ENCODE results near the gene UTP3.
"Not testable (repeated sequence)": the region's sequence is repeated elsewhere in the genome, so short reads cannot be mapped to it uniquely, and the experiment has no call there.

The UTP3 gene

GRCh38 chr4:70726515-70726914, 38.2 kb downstream of the UTP3 start:
- H3K9ac ChIP-seq (ENCODE audit: low read depth, low read length); H3K27me3 ChIP-seq (ENCODE audit: control insufficient read depth, insufficient read depth, low read length); H3K4me3 ChIP-seq (ENCODE audit: low read depth, low read length); H3K9me3 ChIP-seq (ENCODE audit: control insufficient read depth, insufficient read depth, low read length); H3K36me3 ChIP-seq (ENCODE audit: control insufficient read depth, insufficient read depth, low read length): not testable (repeated sequence)
- peaks cover 13% of the 10 kb centered on the region for H3K4me1 ChIP-seq (ENCODE audit: control insufficient read depth, insufficient read depth, low read length)

GRCh38 chr4:70728091-70728490, 39.8 kb downstream of the UTP3 start:
- Histone ChIP-seq H3K4me1 (ENCODE audit: control insufficient read depth, insufficient read depth, low read length) (no peaks in the 10 kb centered on the region), H3K36me3 (ENCODE audit: control insufficient read depth, insufficient read depth, low read length) (no peaks in the 10 kb centered on the region), H3K4me3 (ENCODE audit: low read depth, low read length) (no peak overlapping the region), H3K27me3 (ENCODE audit: control insufficient read depth, insufficient read depth, low read length) (no peaks in the 10 kb centered on the region), H3K9ac (ENCODE audit: low read depth, low read length) (no peak overlapping the region), H3K9me3 (ENCODE audit: control insufficient read depth, insufficient read depth, low read length) (no peaks in the 10 kb centered on the region)

GRCh38 chr4:70732878-70733277, 44.5 kb downstream of the UTP3 start:
- H3K9ac ChIP-seq (ENCODE audit: low read depth, low read length); H3K27me3 ChIP-seq (ENCODE audit: control insufficient read depth, insufficient read depth, low read length); H3K36me3 ChIP-seq (ENCODE audit: control insufficient read depth, insufficient read depth, low read length); H3K9me3 ChIP-seq (ENCODE audit: control insufficient read depth, insufficient read depth, low read length); H3K4me3 ChIP-seq (ENCODE audit: low read depth, low read length); H3K4me1 ChIP-seq (ENCODE audit: control insufficient read depth, insufficient read depth, low read length): not testable (repeated sequence)

GRCh38 chr4:70734168-70734954, 46.0 kb downstream of the UTP3 start:
- Histone ChIP-seq H3K9me3 (ENCODE audit: control insufficient read depth, insufficient read depth, low read length) (no peaks in the 10 kb centered on the region), H3K36me3 (ENCODE audit: control insufficient read depth, insufficient read depth, low read length) (no peaks in the 10 kb centered on the region), H3K27me3 (ENCODE audit: control insufficient read depth, insufficient read depth, low read length) (no peaks in the 10 kb centered on the region), H3K4me3 (ENCODE audit: low read depth, low read length) (no peak overlapping the region), H3K9ac (ENCODE audit: low read depth, low read length) (no peak overlapping the region), H3K4me1 (ENCODE audit: control insufficient read depth, insufficient read depth, low read length) (peaks cover 2% of the 10 kb centered on the region)

GRCh38 chr4:70734971-70735370, 46.6 kb downstream of the UTP3 start:
- no peaks in the 10 kb centered on the region for H3K27me3 ChIP-seq (ENCODE audit: control insufficient read depth, insufficient read depth, low read length)
- H3K36me3 ChIP-seq (ENCODE audit: control insufficient read depth, insufficient read depth, low read length) = no peaks in the 10 kb centered on the region
- no peak overlapping the region for H3K4me3 ChIP-seq (ENCODE audit: low read depth, low read length)
- H3K4me1 ChIP-seq (ENCODE audit: control insufficient read depth, insufficient read depth, low read length) = peaks cover 3% of the 10 kb centered on the region
- no peaks in the 10 kb centered on the region for H3K9me3 ChIP-seq (ENCODE audit: control insufficient read depth, insufficient read depth, low read length)
- H3K9ac ChIP-seq (ENCODE audit: low read depth, low read length) = no peak overlapping the region

- not testable (repeated sequence) for H3K9me3 ChIP-seq (ENCODE audit: control insufficient read depth, insufficient read depth, low read length); H3K4me1 ChIP-seq (ENCODE audit: control insufficient read depth, insufficient read depth, low read length); H3K36me3 ChIP-seq (ENCODE audit: control insufficient read depth, insufficient read depth, low read length); H3K4me3 ChIP-seq (ENCODE audit: low read depth, low read length); H3K27me3 ChIP-seq (ENCODE audit: control insufficient read depth, insufficient read depth, low read length); H3K9ac ChIP-seq (ENCODE audit: low read depth, low read length)
Observed at GRCh38 chr4:70735915-70736314, 47.6 kb downstream of the UTP3 start.

- no peaks in the 10 kb centered on the region for H3K27me3 ChIP-seq (ENCODE audit: control insufficient read depth, insufficient read depth, low read length)
- no peak overlapping the region for H3K9ac ChIP-seq (ENCODE audit: low read depth, low read length)
- H3K4me1 ChIP-seq (ENCODE audit: control insufficient read depth, insufficient read depth, low read length) = peaks cover 6% of the 10 kb centered on the region
- H3K9me3 ChIP-seq (ENCODE audit: control insufficient read depth, insufficient read depth, low read length) = no peaks in the 10 kb centered on the region
- H3K36me3 ChIP-seq (ENCODE audit: control insufficient read depth, insufficient read depth, low read length) = no peaks in the 10 kb centered on the region
- no peak overlapping the region for H3K4me3 ChIP-seq (ENCODE audit: low read depth, low read length)
Observed at GRCh38 chr4:70737006-70737405, 48.7 kb downstream of the UTP3 start.

- Histone ChIP-seq H3K4me1 (ENCODE audit: control insufficient read depth, insufficient read depth, low read length) (peaks cover 6% of the 10 kb centered on the region), H3K9ac (ENCODE audit: low read depth, low read length) (no peak overlapping the region), H3K4me3 (ENCODE audit: low read depth, low read length) (no peak overlapping the region)
Observed at GRCh38 chr4:70737409-70737808, 49.1 kb downstream of the UTP3 start.

GRCh38 chr4:70739496-70740337, 51.4 kb downstream of the UTP3 start:
- H3K4me3 ChIP-seq (ENCODE audit: low read depth, low read length) = no peak overlapping the region
- peaks cover 6% of the 10 kb centered on the region for H3K4me1 ChIP-seq (ENCODE audit: control insufficient read depth, insufficient read depth, low read length)
- H3K9me3 ChIP-seq (ENCODE audit: control insufficient read depth, insufficient read depth, low read length) = no peaks in the 10 kb centered on the region
- H3K27me3 ChIP-seq (ENCODE audit: control insufficient read depth, insufficient read depth, low read length) = no peaks in the 10 kb centered on the region
- no peaks in the 10 kb centered on the region for H3K36me3 ChIP-seq (ENCODE audit: control insufficient read depth, insufficient read depth, low read length)
- no peak overlapping the region for H3K9ac ChIP-seq (ENCODE audit: low read depth, low read length)

More at GRCh38 chr4:70737409-70737808, 49.1 kb downstream of the UTP3 start:
- Histone ChIP-seq H3K27me3 (ENCODE audit: control insufficient read depth, insufficient read depth, low read length) (no peaks in the 10 kb centered on the region), H3K9me3 (ENCODE audit: control insufficient read depth, insufficient read depth, low read length) (no peaks in the 10 kb centered on the region), H3K36me3 (ENCODE audit: control insufficient read depth, insufficient read depth, low read length) (no peaks in the 10 kb centered on the region)
